22Rv1 (cell line): ENCODE measurements around the gene SCGB2A2.

ENCODE experiments used
- CTCF ChIP-seq: fragments of 450-650 bp; IDR thresholded peaks from 2 replicates; pipeline ENCODE4 v1.5.1; 2017; ENCODE audit warnings: mild to moderate bottlenecking
- ZFX ChIP-seq: fragments of 450-650 bp; IDR thresholded peaks from 2 replicates; pipeline ENCODE4 v1.6.1; 2017; ENCODE audit warnings: antibody characterized with exemption, borderline replicate concordance

- TF ChIP-seq CTCF, result no peak
- TF ChIP-seq ZFX, result no peak
Measured at GRCh38 chr11:62256281-62256680, 13.7 kb upstream of the SCGB2A2 start.
